Neuron (in vitro differentiated cells): Measurements from ENCODE around the gene NEMF.
"Not testable (repeated sequence)": the region's sequence is repeated elsewhere in the genome, so short reads cannot be mapped to it uniquely, and the experiment has no call there.

Experiments used
- H2AFZ ChIP-seq: one replicate; pipeline ENCODE4 v1.6.1; 2013; ENCODE audit warnings: low read depth, mild to moderate bottlenecking, inconsistent platforms, low read length, moderate library complexity
- H3K27me3 ChIP-seq: one replicate; pipeline ENCODE4 v1.6.1; 2013; ENCODE audit warnings: low read length; ENCODE audit not compliant: insufficient read depth
- H3K36me3 ChIP-seq: one replicate; pipeline ENCODE4 v1.6.1; 2013; ENCODE audit warnings: low read length; ENCODE audit not compliant: insufficient read depth
- H3K4me1 ChIP-seq: one replicate; pipeline ENCODE4 v1.6.1; 2013; ENCODE audit warnings: low read length; ENCODE audit not compliant: insufficient read depth
- H3K4me3 ChIP-seq: 2 replicates; pipeline ENCODE4 v1.5.1; 2013; ENCODE audit warnings: mild to moderate bottlenecking, low read length, moderate library complexity
- H3K9me3 ChIP-seq: one replicate; pipeline ENCODE4 v1.6.1; 2013; ENCODE audit warnings: low read length

The NEMF gene

DNA sequence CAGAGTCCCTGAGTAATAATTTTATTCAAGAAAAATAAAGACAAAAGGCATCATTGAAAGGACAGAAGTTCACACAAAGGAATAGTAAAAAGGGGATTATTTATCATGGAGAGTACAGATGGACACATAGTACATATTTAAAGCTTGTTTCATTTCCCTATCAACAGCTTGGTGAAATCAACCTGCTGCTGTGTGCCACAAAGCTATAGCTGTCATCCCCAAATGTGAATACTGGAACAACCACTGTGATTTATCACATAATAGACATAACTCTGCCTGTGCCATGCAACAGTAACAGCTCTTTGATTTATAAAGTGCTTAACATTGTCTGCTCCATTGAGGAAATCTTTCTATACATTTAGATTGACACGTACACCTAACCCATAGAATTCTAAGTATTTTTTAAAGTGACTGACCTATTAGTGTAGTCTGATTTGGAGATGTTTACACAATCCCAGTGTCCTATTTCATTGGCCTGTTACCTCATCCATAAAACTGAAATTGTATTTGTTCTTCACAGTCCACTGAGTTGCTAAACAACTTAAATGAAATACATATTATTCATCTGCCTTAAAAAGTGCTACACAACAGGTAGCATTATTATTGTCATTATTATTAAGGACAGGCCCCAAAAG is 3.3 kb downstream of the NEMF start:
- peaks cover under 1% of the 10 kb centered on the region for H3K9me3 ChIP-seq
- no peak overlapping the region for H2AFZ ChIP-seq
- peaks cover 46% of the 10 kb centered on the region for H3K36me3 ChIP-seq
- H3K27me3 ChIP-seq: no peaks in the 10 kb centered on the region
- H3K4me3 ChIP-seq: no peak overlapping the region
- peaks cover 6% of the 10 kb centered on the region for H3K4me1 ChIP-seq

DNA sequence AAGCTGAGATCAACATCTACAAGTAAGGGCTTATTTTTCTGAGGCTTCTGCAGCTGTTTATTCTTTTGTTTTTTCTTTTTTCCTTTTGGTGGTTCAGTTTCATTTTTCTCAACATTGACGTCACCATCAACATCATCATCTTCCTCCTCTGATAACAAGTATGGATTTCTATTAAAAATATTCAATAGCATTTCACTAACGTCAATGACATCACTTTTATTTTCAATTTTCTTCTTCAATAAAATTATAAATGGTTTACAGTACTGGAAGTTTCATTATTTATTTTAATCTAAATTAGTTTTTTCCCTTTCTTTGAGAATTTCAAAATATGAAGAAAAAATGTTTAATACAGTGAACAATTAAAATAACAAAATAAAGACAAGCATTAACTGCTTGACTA is 23.9 kb downstream of the NEMF start:
- peaks cover 94% of the 10 kb centered on the region for H3K36me3 ChIP-seq
- H2AFZ ChIP-seq: no peak overlapping the region
- H3K9me3 ChIP-seq: no peaks in the 10 kb centered on the region
- H3K27me3 ChIP-seq: no peaks in the 10 kb centered on the region
- no peak overlapping the region for H3K4me3 ChIP-seq
- H3K4me1 ChIP-seq: no peaks in the 10 kb centered on the region

DNA sequence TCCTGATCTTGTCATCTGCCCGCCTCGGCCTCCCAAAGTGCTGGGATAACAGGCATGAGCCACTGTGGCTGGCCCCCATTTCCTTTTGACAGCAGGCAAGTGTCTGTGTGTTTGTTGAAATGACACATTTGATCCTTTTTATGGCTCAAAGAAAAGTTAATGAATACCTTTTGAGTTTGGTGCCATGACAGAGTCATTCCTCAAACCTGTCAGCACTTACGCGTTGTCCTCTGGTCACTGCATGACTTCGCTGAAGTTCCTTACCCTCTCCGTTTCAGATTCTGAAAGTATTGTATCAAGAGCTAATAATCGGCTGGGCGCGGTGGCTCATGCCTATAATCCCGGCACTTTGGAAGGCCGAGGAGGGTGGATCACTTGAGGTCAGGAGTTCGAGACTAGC is 32.4 kb downstream of the NEMF start:
- H3K27me3 ChIP-seq: no peaks in the 10 kb centered on the region
- peaks cover 67% of the 10 kb centered on the region for H3K36me3 ChIP-seq
- H2AFZ ChIP-seq: no peak overlapping the region
- H3K9me3 ChIP-seq: peaks cover 8% of the 10 kb centered on the region
- H3K4me1 ChIP-seq: no peaks in the 10 kb centered on the region
- no peak overlapping the region for H3K4me3 ChIP-seq

DNA sequence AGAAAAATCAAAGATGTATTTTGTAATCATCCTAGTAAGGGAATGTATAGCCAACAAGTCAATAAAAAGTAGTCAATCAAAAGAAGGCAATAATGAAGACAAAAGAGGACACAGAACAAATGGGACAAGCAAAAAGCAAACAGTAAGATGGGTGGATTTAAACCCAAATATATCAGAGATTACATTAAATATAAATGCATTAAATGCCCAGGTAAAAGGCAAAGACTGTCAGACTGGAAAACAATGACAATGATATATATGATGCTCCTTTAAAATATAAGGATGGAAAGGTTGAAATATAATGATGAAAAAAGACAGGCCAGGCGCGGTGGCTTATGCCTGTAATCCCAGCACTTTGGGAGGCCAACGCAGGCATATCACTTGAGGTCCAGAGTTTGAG is 35.7 kb downstream of the NEMF start:
- Histone ChIP-seq H3K4me3 (no peak overlapping the region), H3K36me3 (peaks cover 74% of the 10 kb centered on the region), H2AFZ (no peak overlapping the region), H3K4me1 (no peaks in the 10 kb centered on the region), H3K9me3 (peaks cover 18% of the 10 kb centered on the region), H3K27me3 (no peaks in the 10 kb centered on the region)

DNA sequence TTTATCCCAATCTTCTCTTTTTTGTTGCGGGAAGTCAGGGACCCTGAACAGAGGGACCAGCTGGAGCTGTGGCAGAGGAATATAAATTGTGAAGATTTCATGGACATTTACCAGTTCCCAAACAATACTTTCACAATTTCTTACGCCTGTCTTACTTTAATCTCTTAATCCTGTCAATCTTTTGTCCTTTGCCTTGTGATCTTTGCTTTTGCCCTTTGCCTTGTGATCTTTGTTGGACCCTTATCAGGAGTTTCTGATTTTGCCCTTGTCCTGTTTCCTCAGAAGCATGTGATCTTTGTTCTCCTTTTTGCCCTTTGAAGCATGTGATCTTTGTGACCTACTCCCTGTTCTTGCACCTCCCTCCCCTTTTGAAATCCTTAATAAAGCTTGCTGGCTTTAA is 36.5 kb downstream of the NEMF start:
- H3K4me3 ChIP-seq, H3K4me1 ChIP-seq, H3K27me3 ChIP-seq, H2AFZ ChIP-seq: not testable (repeated sequence)
- H3K36me3 ChIP-seq: peaks cover 81% of the 10 kb centered on the region
- H3K9me3 ChIP-seq: peaks cover 18% of the 10 kb centered on the region

DNA sequence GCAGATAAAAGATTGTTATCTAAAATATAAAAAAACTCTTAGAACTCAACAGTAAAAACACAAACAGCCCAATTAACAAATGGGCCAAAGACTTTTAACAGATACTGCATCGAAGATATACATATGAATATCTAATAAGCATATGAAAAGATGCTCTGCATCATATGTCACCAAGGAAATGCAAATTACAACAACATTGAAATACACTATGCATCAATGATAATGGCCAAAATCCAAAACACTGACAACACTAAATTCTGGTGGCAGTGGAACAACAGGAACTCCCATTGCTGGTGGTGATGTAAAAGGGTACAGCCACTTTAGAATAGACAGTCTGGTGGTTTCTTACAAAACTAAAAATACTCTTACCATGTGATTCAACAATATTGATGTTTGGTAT is 43.8 kb downstream of the NEMF start:
- Histone ChIP-seq H3K36me3 (peaks cover 81% of the 10 kb centered on the region), H2AFZ (no peak overlapping the region), H3K9me3 (peaks cover 10% of the 10 kb centered on the region), H3K27me3 (no peaks in the 10 kb centered on the region), H3K4me1 (no peaks in the 10 kb centered on the region), H3K4me3 (no peak overlapping the region)

DNA sequence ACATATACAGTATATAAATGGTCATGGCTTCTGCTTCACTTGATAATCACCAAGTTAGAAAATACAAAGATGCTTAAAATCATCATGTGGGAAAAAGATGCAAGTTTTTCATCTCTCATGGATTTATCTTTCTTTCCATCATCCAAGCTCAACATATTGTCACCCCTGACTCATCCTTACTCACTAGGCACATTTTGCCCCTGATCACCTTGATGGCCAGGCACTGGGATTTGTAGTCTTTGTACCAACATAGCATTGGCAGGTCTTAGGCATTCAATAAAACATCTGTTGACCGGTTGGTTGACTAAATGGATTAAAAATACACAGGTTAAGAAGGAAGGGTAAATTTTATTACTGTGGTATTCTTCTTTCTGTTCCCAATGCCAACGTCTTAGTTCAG is 56.6 kb downstream of the NEMF start:
- H3K27me3 ChIP-seq: no peaks in the 10 kb centered on the region
- H3K4me1 ChIP-seq: no peaks in the 10 kb centered on the region
- no peak overlapping the region for H2AFZ ChIP-seq
- no peaks in the 10 kb centered on the region for H3K9me3 ChIP-seq
- H3K36me3 ChIP-seq: peaks cover 87% of the 10 kb centered on the region
- no peak overlapping the region for H3K4me3 ChIP-seq

DNA sequence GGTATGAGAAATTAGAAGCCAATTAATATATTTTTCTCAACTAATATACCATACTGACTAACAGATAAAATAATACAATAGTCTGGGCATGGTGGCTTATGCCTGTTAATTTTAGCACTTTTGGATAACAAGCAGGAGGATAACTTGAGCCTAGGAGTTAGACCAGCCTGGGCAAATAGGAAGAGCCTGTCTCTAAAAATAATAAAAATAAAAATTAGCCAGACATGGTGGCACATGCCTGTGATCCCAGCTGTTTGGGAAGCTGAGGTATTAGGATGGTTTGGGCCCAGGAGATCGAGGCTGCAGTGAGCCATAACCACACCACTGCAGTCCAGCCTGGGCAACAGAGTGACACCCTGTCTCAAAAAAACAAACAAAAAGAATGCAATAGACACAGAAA is 60.0 kb downstream of the NEMF start:
- Histone ChIP-seq H3K4me3 (no peak overlapping the region), H3K4me1 (no peaks in the 10 kb centered on the region), H3K9me3 (no peaks in the 10 kb centered on the region), H3K27me3 (no peaks in the 10 kb centered on the region), H3K36me3 (peaks cover 82% of the 10 kb centered on the region), H2AFZ (no peak overlapping the region)

DNA sequence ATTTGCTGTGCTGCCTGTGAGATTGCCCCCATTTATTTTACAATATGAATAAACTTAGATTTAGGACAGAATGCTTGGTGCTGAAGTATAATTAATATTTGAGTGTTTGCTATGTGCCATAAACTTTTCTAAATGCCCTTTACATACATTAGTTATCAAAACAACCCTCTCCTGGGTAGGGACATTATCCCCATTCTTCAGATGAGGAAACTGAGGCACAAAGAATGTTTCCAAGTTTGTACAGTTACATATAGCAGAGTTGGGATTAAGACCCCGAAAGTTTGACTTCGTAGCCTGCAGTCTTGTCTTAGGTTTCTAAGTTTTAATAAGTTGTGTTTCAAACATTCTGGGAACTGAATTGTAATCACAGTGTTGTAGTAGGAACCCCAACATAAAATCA is 66.3 kb downstream of the NEMF start:
- H3K4me1 ChIP-seq: no peaks in the 10 kb centered on the region
- H3K9me3 ChIP-seq: no peaks in the 10 kb centered on the region
- no peaks in the 10 kb centered on the region for H3K27me3 ChIP-seq
- peaks cover 86% of the 10 kb centered on the region for H3K36me3 ChIP-seq
- no peak overlapping the region for H3K4me3 ChIP-seq
- H2AFZ ChIP-seq: no peak overlapping the region

DNA sequence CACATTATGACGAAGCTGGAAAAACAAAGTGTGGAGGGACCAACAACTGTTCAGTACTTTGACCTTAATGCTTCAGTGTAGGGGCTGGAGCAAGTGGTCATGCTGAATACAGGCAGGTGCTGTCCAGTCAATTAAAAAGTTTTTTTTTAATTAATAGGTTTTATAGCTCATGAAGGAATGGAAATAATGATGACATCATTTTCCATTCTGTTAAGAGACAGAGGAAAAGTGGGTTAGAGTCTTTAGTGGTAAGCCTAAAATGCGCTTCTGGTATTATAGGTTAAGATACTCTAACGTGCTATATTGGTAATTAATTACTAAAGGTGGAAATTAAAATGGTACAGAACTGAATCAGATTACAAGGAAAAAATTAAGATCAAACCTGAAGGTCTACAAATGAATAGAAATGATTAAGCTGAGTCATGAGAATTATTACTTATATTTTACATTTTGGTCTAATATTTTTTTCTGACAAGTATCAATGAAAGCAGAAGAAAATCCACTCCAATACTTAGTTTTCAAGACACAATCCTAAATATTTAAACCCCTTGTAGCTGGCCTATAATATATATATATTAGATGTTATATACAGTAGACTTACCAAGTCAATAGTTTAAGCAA is 69.1 kb downstream of the NEMF start:
- no peaks in the 10 kb centered on the region for H3K9me3 ChIP-seq
- no peak overlapping the region for H2AFZ ChIP-seq
- no peak overlapping the region for H3K4me3 ChIP-seq
- peaks cover 90% of the 10 kb centered on the region for H3K36me3 ChIP-seq
- no peaks in the 10 kb centered on the region for H3K27me3 ChIP-seq
- no peaks in the 10 kb centered on the region for H3K4me1 ChIP-seq

DNA sequence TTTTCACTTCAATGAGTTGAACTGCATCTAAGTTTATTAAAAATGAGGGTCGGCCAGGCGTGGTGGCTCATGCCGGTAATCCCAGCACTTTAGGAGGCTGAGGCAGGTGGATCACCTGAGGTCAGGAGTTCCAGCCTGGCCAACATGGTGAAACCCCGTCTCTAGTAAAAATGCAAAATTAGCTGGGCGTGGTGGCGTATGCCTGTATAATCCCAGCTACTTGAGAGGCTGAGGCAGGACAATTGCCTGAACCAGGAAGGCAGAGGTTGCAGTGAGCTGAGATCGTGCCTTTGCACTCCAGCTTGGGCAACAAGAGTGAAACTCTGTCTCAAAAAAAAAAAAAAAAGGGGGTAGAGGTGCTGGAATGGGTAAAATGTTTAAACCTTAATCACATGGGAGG is 71.5 kb downstream of the NEMF start:
- not testable (repeated sequence) for H3K27me3 ChIP-seq, H3K4me1 ChIP-seq, H2AFZ ChIP-seq, H3K4me3 ChIP-seq, H3K9me3 ChIP-seq
- H3K36me3 ChIP-seq: peaks cover 88% of the 10 kb centered on the region

DNA sequence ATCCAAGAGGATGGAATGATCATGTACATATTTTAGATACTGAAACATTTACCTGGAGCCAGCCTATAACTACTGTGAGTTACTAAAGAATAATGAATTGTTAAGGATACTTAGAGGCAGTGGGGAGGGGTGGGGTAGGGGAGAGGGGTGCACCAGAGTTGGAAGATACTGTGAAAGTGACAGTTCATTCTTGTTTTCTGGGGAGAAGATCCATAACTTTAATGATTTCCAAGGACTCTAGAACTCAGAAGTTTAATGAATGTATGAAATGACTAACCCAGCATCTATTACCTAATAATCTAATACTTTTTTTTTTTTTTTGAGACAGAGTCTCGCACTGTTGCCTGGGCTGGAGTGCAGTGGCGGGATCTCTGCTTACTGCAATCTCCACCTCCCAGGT is 74.2 kb downstream of the NEMF start:
- H3K27me3 ChIP-seq: no peaks in the 10 kb centered on the region
- peaks cover 85% of the 10 kb centered on the region for H3K36me3 ChIP-seq
- no peaks in the 10 kb centered on the region for H3K9me3 ChIP-seq
- no peak overlapping the region for H3K4me3 ChIP-seq
- no peaks in the 10 kb centered on the region for H3K4me1 ChIP-seq
- no peak overlapping the region for H2AFZ ChIP-seq

DNA sequence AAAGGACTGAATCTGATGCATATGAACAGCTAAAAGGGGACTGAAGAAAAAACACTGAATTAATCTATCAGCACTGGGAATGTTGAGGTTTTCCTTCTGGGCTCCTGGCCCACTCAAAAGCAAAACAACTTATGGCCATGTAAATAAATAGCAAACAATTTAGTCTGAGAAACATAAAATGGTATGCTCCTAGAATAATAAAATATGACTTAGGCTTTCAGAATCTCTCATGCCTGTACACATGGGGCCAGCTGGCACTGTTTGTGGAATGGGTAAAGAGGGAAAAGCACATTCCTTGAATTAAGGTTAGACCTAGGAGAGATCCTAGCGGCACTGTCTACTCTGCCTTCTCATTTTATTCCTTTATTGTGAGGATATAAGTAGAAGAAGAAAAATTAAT is 78.5 kb downstream of the NEMF start:
- H3K36me3 ChIP-seq: peaks cover 50% of the 10 kb centered on the region
- H3K9me3 ChIP-seq: no peaks in the 10 kb centered on the region

DNA sequence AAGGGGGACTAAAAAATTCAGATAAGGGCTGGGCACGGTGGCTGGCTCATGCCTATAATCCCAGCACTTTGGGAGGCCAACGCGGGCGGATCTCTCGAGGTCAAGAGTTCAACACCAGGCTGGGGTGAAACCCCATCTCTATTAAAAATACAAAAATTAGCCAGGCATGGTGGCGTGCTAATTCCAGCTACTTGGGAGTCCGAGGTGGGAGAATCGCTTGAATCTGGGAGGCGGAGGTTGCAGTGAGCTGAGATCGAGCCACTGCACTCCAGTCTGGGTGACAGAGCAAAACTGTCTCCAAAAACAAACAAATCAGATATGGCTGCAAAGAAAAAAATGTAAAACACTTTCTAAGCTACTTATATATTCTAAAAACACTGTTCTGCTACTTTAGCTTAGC is 80.9 kb downstream of the NEMF start:
- not testable (repeated sequence) for H2AFZ ChIP-seq, H3K27me3 ChIP-seq, H3K9me3 ChIP-seq, H3K4me3 ChIP-seq
- Histone ChIP-seq H3K4me1 (peaks cover 24% of the 10 kb centered on the region), H3K36me3 (peaks cover 31% of the 10 kb centered on the region)

More for the DNA sequence above, 78.5 kb downstream of the NEMF start:
- Histone ChIP-seq H3K27me3 (no peaks in the 10 kb centered on the region), H2AFZ (no peak overlapping the region), H3K4me1 (peaks cover 16% of the 10 kb centered on the region), H3K4me3 (no peak overlapping the region)
